Ovary (tissue), 3 donors: ENCODE results near the gene USH2A.

Source experiments
- CTCF ChIP-seq, 3 donors: fragments of 450-650 bp in 2 of 3; fragments of 200-600 bp in 1 of 3; IDR thresholded peaks; one replicate each; pipeline versions ENCODE4 v1.5.1 to v1.8.0; 2016 to 2022; ENCODE audit warnings: antibody characterized with exemption in 3 of 3, mild to moderate bottlenecking in 1 of 3
- POLR2A ChIP-seq: fragments of 450-650 bp; IDR thresholded peaks from one replicate; pipeline ENCODE4 v1.6.1; 2017; ENCODE audit warnings: antibody characterized with exemption, mild to moderate bottlenecking, moderate library complexity
- donor health status: DM: no; HTN: no; CAD: no.

GRCh38 chr1:215637041-215637573 is 786.1 kb downstream of the USH2A start:
- TF ChIP-seq POLR2A (no peak), CTCF (IDR thresholded peaks at IDR 0.05) (no peak)
